ENCODE measurements around the gene RAD51B.

DNA sequence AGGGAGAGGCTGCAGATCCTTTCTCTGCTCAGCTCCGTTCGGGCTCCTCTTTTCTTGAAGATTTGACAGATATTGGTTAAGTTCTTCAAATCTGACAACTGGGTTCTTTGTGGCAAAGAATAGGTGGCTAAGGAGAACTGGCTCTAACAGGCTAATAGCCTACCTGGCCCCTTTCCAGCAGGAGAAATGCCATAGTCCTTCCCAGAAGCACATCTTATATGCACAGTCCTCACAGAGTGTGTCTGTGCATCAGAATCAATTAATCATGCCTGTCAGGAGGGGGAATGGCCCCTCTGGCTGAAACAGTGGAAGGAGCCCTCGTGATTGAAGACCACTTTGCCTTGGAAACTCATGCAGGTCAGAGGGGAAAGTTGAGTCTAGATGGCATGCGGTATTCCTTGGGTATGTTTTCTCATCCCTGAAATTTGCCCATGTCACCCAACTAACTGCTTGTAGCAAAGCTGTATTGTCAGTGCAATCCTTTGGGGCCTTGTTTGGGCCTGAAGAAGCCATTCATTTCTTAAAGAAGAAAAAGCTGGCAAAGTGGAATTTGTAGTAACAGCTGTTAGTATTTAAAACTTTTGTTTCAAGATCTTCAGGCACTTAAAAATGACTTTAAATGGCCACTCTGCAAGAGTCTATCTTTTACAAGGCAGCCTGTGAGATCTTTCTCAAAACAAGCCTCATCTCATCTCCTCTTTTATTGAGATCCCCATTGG lies 721.8 kb downstream of the RAD51B start:
- TF ChIP-seq, protein P1, sequence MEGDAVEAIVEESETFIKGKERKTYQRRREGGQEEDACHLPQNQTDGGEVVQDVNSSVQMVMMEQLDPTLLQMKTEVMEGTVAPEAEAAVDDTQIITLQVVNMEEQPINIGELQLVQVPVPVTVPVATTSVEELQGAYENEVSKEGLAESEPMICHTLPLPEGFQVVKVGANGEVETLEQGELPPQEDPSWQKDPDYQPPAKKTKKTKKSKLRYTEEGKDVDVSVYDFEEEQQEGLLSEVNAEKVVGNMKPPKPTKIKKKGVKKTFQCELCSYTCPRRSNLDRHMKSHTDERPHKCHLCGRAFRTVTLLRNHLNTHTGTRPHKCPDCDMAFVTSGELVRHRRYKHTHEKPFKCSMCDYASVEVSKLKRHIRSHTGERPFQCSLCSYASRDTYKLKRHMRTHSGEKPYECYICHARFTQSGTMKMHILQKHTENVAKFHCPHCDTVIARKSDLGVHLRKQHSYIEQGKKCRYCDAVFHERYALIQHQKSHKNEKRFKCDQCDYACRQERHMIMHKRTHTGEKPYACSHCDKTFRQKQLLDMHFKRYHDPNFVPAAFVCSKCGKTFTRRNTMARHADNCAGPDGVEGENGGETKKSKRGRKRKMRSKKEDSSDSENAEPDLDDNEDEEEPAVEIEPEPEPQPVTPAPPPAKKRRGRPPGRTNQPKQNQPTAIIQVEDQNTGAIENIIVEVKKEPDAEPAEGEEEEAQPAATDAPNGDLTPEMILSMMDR (IDR thresholded peaks at IDR 0.05) = no peak
- no peak for TF ChIP-seq EP300 (IDR thresholded peaks at IDR 0.05)
